Neural crest cell (in vitro differentiated cells): Measurements from ENCODE around the gene SGSH. TPM values are rescaled to one million over a fixed set of nuclear protein-coding genes. Genes with fewer than 3 reads are reported as not detected.

Source experiments
- DNase-seq: peaks from one replicate; pipeline ENCODE4 v3.0.0; 2021; ENCODE audit warnings: low read depth, mixed read lengths, low spot score
- H3K27ac Mint-ChIP-seq: one replicate; pipeline ENCODE4 v1.8.0; 2021; ENCODE audit warnings: mild to moderate bottlenecking, mixed read lengths; ENCODE audit not compliant: unreplicated experiment
- H3K27me3 Mint-ChIP-seq: 2 replicates; pipeline ENCODE4 v1.8.0; 2021; ENCODE audit warnings: low read depth, mild to moderate bottlenecking, mixed read lengths
- H3K36me3 Mint-ChIP-seq: 2 replicates; pipeline ENCODE4 v1.8.0; 2021; ENCODE audit warnings: low read depth, mild to moderate bottlenecking, mixed read lengths
- H3K4me1 Mint-ChIP-seq: 2 replicates; pipeline ENCODE4 v1.8.0; 2021; ENCODE audit warnings: mixed read lengths
- H3K4me3 Mint-ChIP-seq: one replicate; pipeline ENCODE4 v1.8.0; 2021; ENCODE audit warnings: mild to moderate bottlenecking, mixed read lengths
- H3K9me3 Mint-ChIP-seq: 2 replicates; pipeline ENCODE4 v1.8.0; 2021; ENCODE audit warnings: mixed read lengths
- total RNA-seq: library from RNA; stranded (reverse); gene quantifications from 2 replicates; pipeline ENCODE4 v1.2.1, GENCODE V29; 2021
- TF ChIP-seq, protein P1 (sequence below): fragments of 200-600 bp; sonication (generic); conservative IDR thresholded peaks from 2 replicates; pipeline ENCODE4 v1.5.0; 2021; ENCODE audit warnings: antibody characterized with exemption, mild to moderate bottlenecking

SGSH gene
- total RNA-seq, 1 donor from 2014 or later = 32.8 TPM

DNA sequence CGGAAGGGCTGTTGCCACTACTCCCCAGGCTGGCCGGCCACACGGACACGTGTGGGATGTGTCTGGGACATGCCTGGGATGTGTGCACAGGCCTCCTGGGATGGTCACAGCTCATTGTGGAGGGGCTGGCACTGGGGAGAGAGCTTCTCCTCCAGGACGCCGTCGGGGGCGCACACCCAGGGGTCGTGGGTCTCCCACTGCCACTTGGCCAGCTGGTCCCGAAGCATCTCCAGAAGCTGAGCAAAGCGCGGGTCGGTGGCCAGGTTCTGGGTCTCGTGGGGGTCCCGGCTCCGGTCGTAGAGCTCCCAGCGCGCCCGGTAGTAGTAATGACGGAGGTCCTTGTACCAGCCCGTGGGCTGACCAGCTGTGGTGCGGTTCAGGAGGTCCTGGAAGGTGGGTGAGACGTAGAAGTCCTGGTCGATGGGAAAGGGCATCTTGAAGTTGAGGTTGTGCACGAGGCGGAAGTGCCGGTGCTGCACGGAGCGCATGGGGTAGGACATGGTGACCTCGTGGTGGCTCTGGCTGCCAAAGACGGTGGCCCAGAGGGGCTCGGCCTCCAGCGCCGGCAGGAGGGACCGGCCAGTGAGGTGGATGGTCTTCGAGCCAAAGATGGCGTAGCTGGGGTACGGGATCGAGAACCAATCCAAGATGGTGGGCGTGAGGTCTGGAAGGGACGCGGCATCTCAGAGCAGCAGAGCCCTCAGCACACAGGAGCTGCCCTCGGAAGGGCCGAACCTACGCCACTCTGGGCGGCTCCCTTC is 9.6 kb downstream of the SGSH start:
- Mint-ChIP-seq H3K9me3 (no peaks in the 10 kb centered on the region), H3K27ac (no peak overlapping the region), H3K27me3 (no peaks in the 10 kb centered on the region), H3K4me1 (peaks cover 10% of the 10 kb centered on the region), H3K36me3 (peaks cover 5% of the 10 kb centered on the region), H3K4me3 (no peak overlapping the region)
- no peak for DNase-seq
- TF ChIP-seq, protein P1, sequence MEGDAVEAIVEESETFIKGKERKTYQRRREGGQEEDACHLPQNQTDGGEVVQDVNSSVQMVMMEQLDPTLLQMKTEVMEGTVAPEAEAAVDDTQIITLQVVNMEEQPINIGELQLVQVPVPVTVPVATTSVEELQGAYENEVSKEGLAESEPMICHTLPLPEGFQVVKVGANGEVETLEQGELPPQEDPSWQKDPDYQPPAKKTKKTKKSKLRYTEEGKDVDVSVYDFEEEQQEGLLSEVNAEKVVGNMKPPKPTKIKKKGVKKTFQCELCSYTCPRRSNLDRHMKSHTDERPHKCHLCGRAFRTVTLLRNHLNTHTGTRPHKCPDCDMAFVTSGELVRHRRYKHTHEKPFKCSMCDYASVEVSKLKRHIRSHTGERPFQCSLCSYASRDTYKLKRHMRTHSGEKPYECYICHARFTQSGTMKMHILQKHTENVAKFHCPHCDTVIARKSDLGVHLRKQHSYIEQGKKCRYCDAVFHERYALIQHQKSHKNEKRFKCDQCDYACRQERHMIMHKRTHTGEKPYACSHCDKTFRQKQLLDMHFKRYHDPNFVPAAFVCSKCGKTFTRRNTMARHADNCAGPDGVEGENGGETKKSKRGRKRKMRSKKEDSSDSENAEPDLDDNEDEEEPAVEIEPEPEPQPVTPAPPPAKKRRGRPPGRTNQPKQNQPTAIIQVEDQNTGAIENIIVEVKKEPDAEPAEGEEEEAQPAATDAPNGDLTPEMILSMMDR = no peak

DNA sequence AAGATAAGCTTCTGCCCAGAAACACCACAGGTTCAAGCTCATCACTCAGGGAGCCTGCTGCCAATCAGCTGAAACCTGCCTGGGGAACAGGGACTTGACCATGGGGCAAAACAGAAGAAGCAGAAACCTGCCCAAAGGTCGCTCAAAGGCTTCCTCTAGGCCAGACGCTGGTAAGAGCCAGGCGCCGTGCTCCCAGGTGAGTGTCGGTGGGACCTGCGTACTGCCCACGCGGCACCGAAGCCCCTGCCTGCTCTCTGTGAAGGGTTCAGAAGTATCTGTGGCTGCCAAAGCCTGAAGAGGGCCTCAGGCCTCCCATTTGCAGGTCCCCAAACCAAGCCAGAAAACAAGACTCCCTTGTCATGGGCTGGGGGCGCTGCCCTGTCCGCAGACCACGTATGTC is 10.4 kb downstream of the SGSH start:
- peaks cover 5% of the 10 kb centered on the region for H3K36me3 Mint-ChIP-seq
- no peak for DNase-seq
- peaks cover 10% of the 10 kb centered on the region for H3K4me1 Mint-ChIP-seq

DNA sequence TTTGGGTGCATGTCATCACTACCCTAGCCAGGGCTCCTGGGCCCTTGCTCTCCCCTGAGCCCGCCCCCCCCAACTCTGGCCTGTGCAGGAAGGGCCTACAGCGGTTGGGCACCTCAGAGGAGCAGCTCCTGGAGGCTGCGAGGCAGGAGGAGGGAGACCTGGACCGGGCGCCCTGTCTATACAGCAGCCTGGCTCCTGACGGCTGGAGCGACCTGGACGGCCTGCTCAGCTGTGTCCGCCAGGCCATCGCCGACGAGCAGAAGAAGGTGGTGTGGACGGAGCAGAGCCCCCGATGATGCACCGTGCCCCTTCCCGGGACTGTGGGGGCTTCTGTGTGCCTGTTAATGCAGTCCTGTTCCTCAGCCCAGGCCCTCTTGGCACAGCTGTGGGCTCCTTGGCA is 12.1 kb downstream of the SGSH start:
- no peak overlapping the region for H3K27ac Mint-ChIP-seq
- no peak overlapping the region for H3K4me3 Mint-ChIP-seq
- peaks cover 9% of the 10 kb centered on the region for H3K4me1 Mint-ChIP-seq
- TF ChIP-seq, protein P1 = no peak
- no peaks in the 10 kb centered on the region for H3K27me3 Mint-ChIP-seq
- H3K9me3 Mint-ChIP-seq = no peaks in the 10 kb centered on the region
- H3K36me3 Mint-ChIP-seq = peaks cover 5% of the 10 kb centered on the region
- DNase-seq = no peak

More for the DNA sequence above, 10.4 kb downstream of the SGSH start:
- Mint-ChIP-seq H3K27ac (no peak overlapping the region), H3K9me3 (no peaks in the 10 kb centered on the region), H3K4me3 (no peak overlapping the region), H3K27me3 (no peaks in the 10 kb centered on the region)
- TF ChIP-seq, protein P1 = no peak

DNA sequence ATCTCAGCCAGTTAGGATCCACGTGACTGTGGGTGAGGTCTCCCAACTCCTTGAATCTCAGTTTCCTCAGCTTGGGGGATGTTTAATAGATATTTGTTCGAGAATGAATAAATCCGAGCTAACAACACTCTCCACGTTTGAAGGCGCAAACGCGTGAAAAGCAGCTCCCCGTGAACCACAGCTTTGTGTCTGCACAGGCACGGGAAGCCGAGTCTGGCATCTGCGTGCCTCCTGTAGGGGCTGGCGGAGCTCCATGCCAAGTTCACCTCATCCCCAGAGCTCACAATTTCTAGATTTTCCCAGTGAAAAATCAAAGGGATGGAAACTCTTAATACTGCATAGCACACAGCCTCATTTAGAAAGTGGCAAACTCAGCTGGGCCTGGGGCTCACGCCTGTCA is 14.3 kb downstream of the SGSH start:
- no peak overlapping the region for H3K27ac Mint-ChIP-seq
- no peaks in the 10 kb centered on the region for H3K9me3 Mint-ChIP-seq
- peaks cover 5% of the 10 kb centered on the region for H3K36me3 Mint-ChIP-seq
- H3K4me3 Mint-ChIP-seq = no peak overlapping the region
- no peaks in the 10 kb centered on the region for H3K27me3 Mint-ChIP-seq
- H3K4me1 Mint-ChIP-seq = no peaks in the 10 kb centered on the region
- TF ChIP-seq, protein P1 = no peak
- no peak for DNase-seq

DNA sequence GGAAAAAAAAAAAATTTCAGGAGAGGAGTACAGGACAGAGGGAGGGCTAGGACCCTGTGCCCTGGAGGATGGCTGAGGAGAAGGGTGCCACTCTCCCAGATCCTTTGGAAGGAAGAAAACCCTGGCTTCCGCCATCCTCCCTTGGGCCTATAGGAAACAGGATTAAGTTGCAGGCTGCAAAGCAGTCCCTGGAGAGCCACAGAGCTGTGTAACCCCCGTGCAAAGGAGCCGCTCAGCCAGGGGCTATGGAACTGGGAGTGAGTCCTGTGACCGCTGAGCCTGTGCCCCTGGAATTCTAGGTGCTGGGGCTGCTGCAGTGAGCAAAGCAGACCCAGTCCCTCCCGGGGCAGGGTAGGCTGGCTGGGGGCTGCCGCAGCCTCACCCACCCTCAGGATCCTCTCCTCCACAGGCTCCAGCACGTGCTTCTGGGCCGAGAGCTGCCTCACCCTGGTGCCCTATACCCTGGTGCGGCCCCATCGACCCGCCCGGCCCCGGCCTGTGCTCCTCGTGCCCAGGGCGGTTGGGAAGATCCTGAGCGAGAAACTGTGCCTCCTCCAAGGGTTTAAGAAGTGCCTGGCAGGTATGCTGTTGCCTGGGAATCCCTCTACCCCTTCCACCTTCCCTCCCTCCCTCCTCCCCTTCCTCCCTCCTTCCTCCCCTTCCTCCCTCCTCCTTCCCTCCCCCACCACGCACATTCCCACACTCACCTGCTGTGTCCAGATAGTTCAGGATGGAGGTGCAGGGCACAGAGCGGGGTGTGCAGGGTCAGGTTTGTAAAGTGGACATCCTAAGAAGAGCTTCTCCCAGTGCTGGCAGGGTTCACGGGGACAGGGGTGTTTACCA is 15.3 kb downstream of the SGSH start:
- no peak for DNase-seq
- Mint-ChIP-seq H3K4me3 (no peak overlapping the region), H3K27ac (peak overlapping the region; percentile 27), H3K27me3 (no peaks in the 10 kb centered on the region), H3K9me3 (no peaks in the 10 kb centered on the region), H3K4me1 (no peaks in the 10 kb centered on the region), H3K36me3 (no peaks in the 10 kb centered on the region)
- TF ChIP-seq, protein P1 = no peak
